ENCODE results near the gene C5AR2.
"Not testable (repeated sequence)": the region's sequence is repeated elsewhere in the genome, so short reads cannot be mapped to it uniquely, and the experiment has no call there.

Gene C5AR2

GRCh38 chr19:47324502-47324901, 7.5 kb upstream of the C5AR2 start:
- no peak for DNase-seq

GRCh38 chr19:47330466-47330869, 1.5 kb upstream of the C5AR2 start:
- DNase-seq, result no peak

- DNase-seq, result no peak
These were observed 485 bp upstream of the C5AR2 start for GRCh38 chr19:47331490-47331889.

- DNase-seq, result not testable (repeated sequence)
These were observed 5.1 kb downstream of the C5AR2 start for GRCh38 chr19:47336765-47337718.

GRCh38 chr19:47339196-47339880, 7.4 kb downstream of the C5AR2 start:
- DNase-seq, result no peak

GRCh38 chr19:47340477-47341208, 8.7 kb downstream of the C5AR2 start:
- no peak for DNase-seq

GRCh38 chr19:47341734-47342133, 9.8 kb downstream of the C5AR2 start:
- no peak for DNase-seq

GRCh38 chr19:47343194-47343802, 11.3 kb downstream of the C5AR2 start:
- no peak for DNase-seq

- DNase-seq, result no peak
These were observed 12.4 kb downstream of the C5AR2 start for GRCh38 chr19:47344425-47344824.

- not testable (repeated sequence) for DNase-seq
These were observed 14.0 kb downstream of the C5AR2 start for GRCh38 chr19:47346024-47346423.

- peak; percentile 77 for DNase-seq
These were observed 17.1 kb downstream of the C5AR2 start, which contains the start of gene DHX34 for GRCh38 chr19:47348819-47349795. Gene DHX34 (plus strand): TSS chr19:47349315. CDS start chr19:47353031, 3,716 bp downstream.

GRCh38 chr19:47350630-47351029, 18.7 kb downstream of the C5AR2 start:
- DNase-seq, result no peak

GRCh38 chr19:47351548-47351947, 19.6 kb downstream of the C5AR2 start:
- DNase-seq, result no peak

GRCh38 chr19:47352095-47352494, 20.1 kb downstream of the C5AR2 start:
- no peak for DNase-seq

GRCh38 chr19:47353307-47353712, 21.3 kb downstream of the C5AR2 start:
- DNase-seq, result no peak

GRCh38 chr19:47356900-47357299, 24.9 kb downstream of the C5AR2 start:
- no peak for DNase-seq

- DNase-seq, result no peak
These were observed 26.1 kb downstream of the C5AR2 start for GRCh38 chr19:47357788-47358680.

GRCh38 chr19:47358936-47359335, 27.0 kb downstream of the C5AR2 start:
- DNase-seq, result no peak

- DNase-seq, result no peak
These were observed 30.3 kb downstream of the C5AR2 start for GRCh38 chr19:47362321-47362720.

GRCh38 chr19:47363758-47364531, 32.0 kb downstream of the C5AR2 start:
- no peak for DNase-seq
